Type B pancreatic cell (in vitro differentiated cells): ENCODE results near the gene KRT40. TPM values are rescaled to one million over a fixed set of nuclear protein-coding genes. Genes with fewer than 3 reads are reported as not detected.

ENCODE experiments used
- DNase-seq: peaks from one replicate; pipeline ENCODE4 v3.0.0; 2021; ENCODE audit warnings: mixed read lengths; ENCODE audit not compliant: unreplicated experiment; ENCODE audit errors: extremely low spot score
- H3K27ac Mint-ChIP-seq: 2 replicates; pipeline ENCODE4 v1.8.0; 2021; ENCODE audit warnings: mild to moderate bottlenecking, mixed read lengths
- H3K27me3 Mint-ChIP-seq: 2 replicates; pipeline ENCODE4 v1.8.0; 2021; ENCODE audit warnings: mixed read lengths
- H3K36me3 Mint-ChIP-seq: 2 replicates; pipeline ENCODE4 v1.8.0; 2021; ENCODE audit warnings: mixed read lengths
- H3K4me1 Mint-ChIP-seq: one replicate; pipeline ENCODE4 v1.8.0; 2021; ENCODE audit warnings: mixed read lengths; ENCODE audit not compliant: unreplicated experiment
- H3K4me3 Mint-ChIP-seq: 2 replicates; pipeline ENCODE4 v1.8.0; 2021; ENCODE audit warnings: mild to moderate bottlenecking, mixed read lengths
- H3K9me3 Mint-ChIP-seq: 2 replicates; pipeline ENCODE4 v1.8.0; 2021; ENCODE audit warnings: mixed read lengths
- CTCF ChIP-seq: fragments of 200-600 bp; sonication (generic); conservative IDR thresholded peaks from 2 replicates; pipeline ENCODE4 v1.5.0; 2021; ENCODE audit warnings: antibody characterized with exemption, mild to moderate bottlenecking
- total RNA-seq: library from RNA; stranded (reverse); gene quantifications from 2 replicates; pipeline ENCODE4 v1.2.1, GENCODE V29; 2021; ENCODE audit warnings: low replicate concordance

KRT40 gene
- total RNA-seq, 1 donor from 2014 or later: 2.3 TPM

DNA sequence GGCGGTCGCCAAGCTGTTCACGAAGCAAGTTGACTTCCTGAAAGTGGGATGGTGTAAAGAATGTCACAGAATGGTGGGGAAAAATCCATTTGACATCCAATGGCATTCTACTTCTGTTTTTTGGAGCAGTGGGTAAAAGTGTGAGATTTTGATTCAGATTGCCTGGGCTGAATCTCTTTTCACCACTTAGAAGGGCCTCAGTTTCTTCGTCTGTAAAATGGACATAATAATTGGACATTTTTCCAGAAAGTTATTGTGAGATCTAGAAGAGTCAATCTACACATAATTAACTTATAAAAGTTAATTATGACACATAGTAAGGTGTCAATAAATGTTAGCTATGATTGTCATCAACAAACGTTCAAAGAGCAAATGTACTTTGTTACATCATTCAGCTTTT is 3.0 kb downstream of the KRT40 start:
- no peak for DNase-seq
- Mint-ChIP-seq H3K27me3 (no peaks in the 10 kb centered on the region), H3K9me3 (no peaks in the 10 kb centered on the region), H3K27ac (no peak overlapping the region), H3K4me1 (peaks cover 19% of the 10 kb centered on the region), H3K36me3 (no peaks in the 10 kb centered on the region), H3K4me3 (no peak overlapping the region)
- no peak for TF ChIP-seq CTCF

DNA sequence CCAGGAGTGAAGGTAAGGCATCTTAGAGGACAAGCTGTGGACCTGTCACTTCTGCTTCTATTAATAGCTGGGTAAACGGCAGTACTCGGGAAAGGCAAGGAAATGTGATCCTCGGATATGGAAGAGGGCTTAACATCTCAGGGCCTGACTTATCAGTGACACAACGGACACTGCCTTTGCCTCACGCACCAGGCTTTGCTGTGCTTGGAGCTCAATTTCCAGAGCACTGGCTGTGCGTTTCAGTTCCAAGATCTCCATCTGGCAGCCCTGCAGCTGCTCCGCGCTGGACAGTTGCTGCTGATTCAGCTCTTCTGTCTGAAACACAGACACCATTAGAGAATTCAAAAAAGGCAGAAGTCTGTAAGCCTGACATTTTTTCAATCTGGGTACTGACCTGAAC is 3.5 kb downstream of the KRT40 start:
- no peak for TF ChIP-seq CTCF
- no peak for DNase-seq
- peaks cover 19% of the 10 kb centered on the region for H3K4me1 Mint-ChIP-seq
- no peaks in the 10 kb centered on the region for H3K36me3 Mint-ChIP-seq
- H3K4me3 Mint-ChIP-seq: no peak overlapping the region
- H3K27me3 Mint-ChIP-seq: no peaks in the 10 kb centered on the region
- peak overlapping the region; percentile 11 for H3K27ac Mint-ChIP-seq
- no peaks in the 10 kb centered on the region for H3K9me3 Mint-ChIP-seq

- peaks cover 19% of the 10 kb centered on the region for H3K4me1 Mint-ChIP-seq
- H3K9me3 Mint-ChIP-seq: no peaks in the 10 kb centered on the region
- no peak overlapping the region for H3K4me3 Mint-ChIP-seq
- DNase-seq: no peak
- H3K36me3 Mint-ChIP-seq: no peaks in the 10 kb centered on the region
- peak overlapping the region; percentile 11 for H3K27ac Mint-ChIP-seq
- no peak for TF ChIP-seq CTCF
- no peaks in the 10 kb centered on the region for H3K27me3 Mint-ChIP-seq
Measured at GRCh38 chr17:40980117-40980516, 4.0 kb downstream of the KRT40 start.

DNA sequence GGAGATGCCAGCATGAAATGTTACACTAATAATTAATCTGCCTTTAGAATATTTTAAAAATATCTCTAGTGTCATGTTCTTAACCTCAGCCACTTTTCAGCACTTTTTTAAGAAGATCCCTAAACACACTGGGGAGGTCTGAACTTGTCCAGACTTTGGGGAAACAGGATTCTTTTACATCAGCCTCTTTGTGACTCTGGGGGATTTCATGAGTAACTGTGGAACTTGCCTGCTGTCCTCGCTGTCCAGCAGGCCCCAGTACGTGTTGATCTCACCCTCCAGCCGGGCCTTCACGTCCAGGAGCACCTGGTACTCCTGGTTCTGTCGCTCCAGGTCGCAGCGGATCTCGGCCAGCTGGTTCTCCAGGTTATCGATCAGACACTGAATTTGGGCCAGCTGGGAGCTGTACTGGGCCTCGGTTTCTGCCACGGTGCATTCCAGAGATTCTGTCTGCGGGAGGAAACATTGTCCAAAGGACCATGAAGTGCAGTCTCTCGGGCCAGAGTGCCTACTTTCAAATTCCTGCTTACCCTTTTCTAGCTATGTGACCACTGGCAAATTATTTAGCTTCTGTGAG is 5.5 kb downstream of the KRT40 start:
- Mint-ChIP-seq H3K9me3 (no peaks in the 10 kb centered on the region), H3K27ac (no peak overlapping the region), H3K4me3 (no peak overlapping the region), H3K36me3 (no peaks in the 10 kb centered on the region), H3K27me3 (no peaks in the 10 kb centered on the region), H3K4me1 (peaks cover 19% of the 10 kb centered on the region)
- no peak for DNase-seq
- no peak for TF ChIP-seq CTCF

- H3K36me3 Mint-ChIP-seq: no peaks in the 10 kb centered on the region
- no peaks in the 10 kb centered on the region for H3K27me3 Mint-ChIP-seq
- H3K4me3 Mint-ChIP-seq: no peak overlapping the region
- no peak for TF ChIP-seq CTCF
- no peak overlapping the region for H3K27ac Mint-ChIP-seq
- peaks cover 12% of the 10 kb centered on the region for H3K4me1 Mint-ChIP-seq
- no peaks in the 10 kb centered on the region for H3K9me3 Mint-ChIP-seq
- DNase-seq: no peak
Measured at GRCh38 chr17:40975516-40975915, 8.6 kb downstream of the KRT40 start.

DNA sequence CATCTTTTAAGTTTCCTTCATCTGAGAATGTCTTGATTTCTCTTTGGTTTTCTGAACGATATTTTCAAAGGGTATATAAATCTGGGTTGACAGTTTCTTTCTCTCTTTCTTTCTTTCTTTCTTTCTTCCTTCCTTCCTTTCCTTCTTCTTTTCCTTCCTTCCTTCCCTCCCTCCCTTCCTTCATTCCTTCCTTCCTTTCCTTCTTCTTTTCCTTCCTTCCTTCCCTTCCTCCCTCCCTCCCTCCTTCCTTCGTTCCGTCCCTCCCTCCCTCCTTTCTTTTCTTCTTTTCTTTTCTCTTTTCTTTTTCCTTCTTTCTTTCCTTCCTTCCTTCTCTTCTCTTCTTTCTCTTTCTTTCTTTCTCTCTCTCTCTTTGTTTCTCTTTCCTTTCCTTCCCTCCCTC is 9.8 kb downstream of the KRT40 start:
- H3K4me1 Mint-ChIP-seq: peaks cover 7% of the 10 kb centered on the region
- H3K9me3 Mint-ChIP-seq: no peaks in the 10 kb centered on the region
- no peaks in the 10 kb centered on the region for H3K36me3 Mint-ChIP-seq
- H3K4me3 Mint-ChIP-seq: no peak overlapping the region
- no peaks in the 10 kb centered on the region for H3K27me3 Mint-ChIP-seq
- DNase-seq: no peak
- no peak for TF ChIP-seq CTCF
- H3K27ac Mint-ChIP-seq: no peak overlapping the region
